ENCODE measurements around the gene CUL9. TPM values are rescaled to one million over a fixed set of nuclear protein-coding genes. Genes with fewer than 3 reads are reported as not detected.

Gene CUL9
- total RNA-seq, 1 experiment from 2014 or later = 30.4 TPM

DNA sequence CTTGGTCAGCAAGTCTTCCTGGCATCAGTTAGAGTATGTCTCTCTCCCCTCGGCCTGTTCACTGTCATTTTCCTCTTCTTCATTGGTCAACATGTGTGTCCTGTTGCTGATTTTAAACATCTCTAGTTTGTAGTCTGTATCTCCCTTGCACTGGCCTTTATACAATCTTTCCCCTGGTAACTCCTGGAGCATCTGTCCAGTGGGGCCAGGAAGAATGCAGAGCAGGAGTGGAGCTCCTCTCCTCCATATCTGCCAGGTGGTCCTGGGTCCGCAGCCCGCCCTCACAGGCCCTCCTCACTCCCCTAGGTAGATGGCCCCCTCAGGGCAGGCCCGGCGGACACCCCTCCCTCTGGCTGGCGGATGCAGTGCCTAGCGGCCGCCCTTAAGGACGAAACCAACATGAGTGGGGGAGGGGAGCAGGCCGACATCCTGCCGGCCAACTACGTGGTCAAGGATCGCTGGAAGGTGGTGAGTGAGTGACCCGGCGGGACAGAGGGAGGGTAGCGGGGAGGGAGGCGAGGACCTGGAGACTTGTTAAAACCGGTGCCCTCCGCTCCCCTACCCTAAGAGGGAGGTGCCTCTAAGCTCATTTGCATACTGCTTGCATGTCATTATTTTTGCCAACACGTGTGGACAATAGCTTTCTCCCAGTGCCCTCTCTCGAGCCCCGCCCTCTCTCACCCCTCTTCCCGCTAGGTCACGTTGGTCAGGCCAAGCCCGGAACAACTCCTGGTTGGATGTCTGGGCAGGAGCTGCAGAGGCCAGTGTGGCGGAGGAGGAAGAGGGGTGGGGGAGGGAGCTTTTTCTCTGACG is 64.5 kb downstream of the CUL9 start:
- H4K20me1 ChIP-seq (ENCODE audit: low read length) = no peaks in the 10 kb centered on the region
- H3K27ac ChIP-seq (ENCODE audit: low read length) = no peak overlapping the region
- CTCF ChIA-PET = no interaction called here
- H2AFZ ChIP-seq (ENCODE audit: low read length) = peak overlapping the region; percentile 80
- POLR2A ChIA-PET (ENCODE audit: unreplicated experiment) = no interaction called here
- H3K27me3 ChIP-seq (ENCODE audit: low read length) = peaks cover 30% of the 10 kb centered on the region
- no peaks in the 10 kb centered on the region for H3F3A ChIP-seq (ENCODE audit: low read length, unreplicated experiment)
- no peaks in the 10 kb centered on the region for H3K9me3 ChIP-seq (ENCODE audit: low read length)
- ATAC-seq (peak; percentile 45), DNase-seq (no peak)
- no peaks in the 10 kb centered on the region for H3K9me2 ChIP-seq (replicated peaks; ENCODE audit: low read length)
- TF ChIP-seq EZH2phosphoT487 (IDR thresholded peaks at IDR 0.05; ENCODE audit: borderline replicate concordance, low read length) (no peak), EZH2 (IDR thresholded peaks at IDR 0.05; ENCODE audit: low read length, unreplicated experiment) (no peak)
- TF ChIP-seq, protein P1, sequence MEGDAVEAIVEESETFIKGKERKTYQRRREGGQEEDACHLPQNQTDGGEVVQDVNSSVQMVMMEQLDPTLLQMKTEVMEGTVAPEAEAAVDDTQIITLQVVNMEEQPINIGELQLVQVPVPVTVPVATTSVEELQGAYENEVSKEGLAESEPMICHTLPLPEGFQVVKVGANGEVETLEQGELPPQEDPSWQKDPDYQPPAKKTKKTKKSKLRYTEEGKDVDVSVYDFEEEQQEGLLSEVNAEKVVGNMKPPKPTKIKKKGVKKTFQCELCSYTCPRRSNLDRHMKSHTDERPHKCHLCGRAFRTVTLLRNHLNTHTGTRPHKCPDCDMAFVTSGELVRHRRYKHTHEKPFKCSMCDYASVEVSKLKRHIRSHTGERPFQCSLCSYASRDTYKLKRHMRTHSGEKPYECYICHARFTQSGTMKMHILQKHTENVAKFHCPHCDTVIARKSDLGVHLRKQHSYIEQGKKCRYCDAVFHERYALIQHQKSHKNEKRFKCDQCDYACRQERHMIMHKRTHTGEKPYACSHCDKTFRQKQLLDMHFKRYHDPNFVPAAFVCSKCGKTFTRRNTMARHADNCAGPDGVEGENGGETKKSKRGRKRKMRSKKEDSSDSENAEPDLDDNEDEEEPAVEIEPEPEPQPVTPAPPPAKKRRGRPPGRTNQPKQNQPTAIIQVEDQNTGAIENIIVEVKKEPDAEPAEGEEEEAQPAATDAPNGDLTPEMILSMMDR (conservative IDR thresholded peaks at IDR 0.05; ENCODE audit: low read depth, low read length) = no peak
- no TSS peak for BruUV-seq (replicated peaks)
- no peak overlapping the region for H3K9ac ChIP-seq (ENCODE audit: low read length)
- H3K79me2 ChIP-seq (ENCODE audit: low read length) = no peaks in the 10 kb centered on the region
- peak overlapping the region; percentile 83 for H3K4me2 ChIP-seq (ENCODE audit: low read length)
- intact Hi-C loops (cut with micrococcal nuclease) = no loop called here
- H3K36me3 ChIP-seq (ENCODE audit: low read depth, low read length) = no peaks in the 10 kb centered on the region
- 0 out of 2 replicates have a peak, but pooled peaks cover 7% of the 10 kb centered on the region for H3K4me1 ChIP-seq (ENCODE audit: insufficient read depth, low read length)
- H3K4me3 ChIP-seq (ENCODE audit: low read length) = peak overlapping the region; percentile 56

DNA sequence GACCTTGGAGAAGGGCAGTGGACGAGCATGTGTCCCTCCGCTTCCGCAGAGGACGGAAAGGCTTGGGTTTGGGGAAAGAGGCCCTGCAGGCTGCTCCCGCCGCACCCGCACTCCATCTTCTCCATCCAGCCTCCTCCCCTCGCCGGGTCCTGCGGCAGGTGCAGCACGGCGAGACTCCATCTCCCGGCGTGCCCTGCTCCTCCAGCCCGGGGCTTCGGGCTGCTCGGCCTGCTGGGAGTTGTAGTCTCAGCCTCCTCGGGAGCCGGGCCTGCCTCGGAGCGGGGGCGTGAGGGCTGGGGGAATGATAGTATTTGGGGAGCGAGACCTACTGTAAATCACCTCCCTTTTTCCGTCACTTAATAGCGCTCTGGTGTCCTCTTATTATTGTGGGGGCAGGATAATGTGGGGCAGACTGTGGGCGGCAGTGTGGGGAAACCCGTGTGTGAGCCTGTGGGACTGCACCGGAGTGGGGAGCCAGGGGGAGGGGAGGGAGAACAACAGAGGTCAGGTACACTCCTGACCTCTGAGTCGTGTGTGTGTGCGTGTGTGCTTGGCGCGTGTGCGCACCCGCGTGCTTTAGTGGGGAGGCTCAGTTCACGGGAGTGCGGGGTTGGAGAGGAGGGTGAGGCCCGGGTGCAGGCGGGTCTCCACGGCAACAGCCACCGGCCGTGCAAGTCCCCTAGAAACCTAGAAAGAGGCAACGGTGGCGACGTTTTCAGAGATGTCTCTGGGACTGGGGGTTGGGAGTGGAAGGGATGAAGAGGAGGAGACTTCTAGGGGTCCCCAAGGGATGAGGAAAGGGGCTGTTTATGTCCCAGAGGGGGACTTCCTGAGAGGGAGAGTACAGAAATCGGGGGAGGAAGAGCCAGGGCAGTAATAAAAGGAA is 65.4 kb downstream of the CUL9 start:
- POLR2A ChIA-PET (ENCODE audit: unreplicated experiment) = no interaction called here
- DNase-seq = peak; percentile 67
- H3K27ac ChIP-seq (ENCODE audit: low read length) = no peak overlapping the region

More for the DNA sequence above, 65.4 kb downstream of the CUL9 start:
- H3K27me3 ChIP-seq (ENCODE audit: low read length) = peaks cover 21% of the 10 kb centered on the region
- H3K9me2 ChIP-seq (replicated peaks; ENCODE audit: low read length) = no peaks in the 10 kb centered on the region
- CTCF ChIA-PET = no interaction called here
- no peaks in the 10 kb centered on the region for H3K9me3 ChIP-seq (ENCODE audit: low read length)
- H3K79me2 ChIP-seq (ENCODE audit: low read length) = no peaks in the 10 kb centered on the region
- peak overlapping the region; percentile 80 for H2AFZ ChIP-seq (ENCODE audit: low read length)
- peak overlapping the region; percentile 83 for H3K4me2 ChIP-seq (ENCODE audit: low read length)
- no peaks in the 10 kb centered on the region for H4K20me1 ChIP-seq (ENCODE audit: low read length)
- H3K9ac ChIP-seq (ENCODE audit: low read length) = no peak overlapping the region
- H3F3A ChIP-seq (ENCODE audit: low read length, unreplicated experiment) = no peaks in the 10 kb centered on the region
- TF ChIP-seq EZH2 (IDR thresholded peaks at IDR 0.05; ENCODE audit: low read length, unreplicated experiment) = no peak
- TF ChIP-seq, protein P1 (conservative IDR thresholded peaks at IDR 0.05; ENCODE audit: low read depth, low read length) = no peak
- TF ChIP-seq EZH2phosphoT487 (IDR thresholded peaks at IDR 0.05; ENCODE audit: borderline replicate concordance, low read length) = no peak
- no peaks in the 10 kb centered on the region for H3K36me3 ChIP-seq (ENCODE audit: low read depth, low read length)
- ATAC-seq = peak; percentile 97
- no TSS peak for BruUV-seq (replicated peaks)
- peak overlapping the region; percentile 56 for H3K4me3 ChIP-seq (ENCODE audit: low read length)
- intact Hi-C loops (cut with micrococcal nuclease) = no loop called here
- 0 out of 2 replicates have a peak, but pooled peaks cover 7% of the 10 kb centered on the region for H3K4me1 ChIP-seq (ENCODE audit: insufficient read depth, low read length)
